Measurements from ENCODE around the gene TJP1. TPM values are rescaled to one million over a fixed set of nuclear protein-coding genes. Genes with fewer than 3 reads are reported as not detected.
A peak's percentile ranks its signal among the peaks of the same experiment; 100 is the strongest.
"Not testable (repeated sequence)": the region's sequence is repeated elsewhere in the genome, so short reads cannot be mapped to it uniquely, and the experiment has no call there.

Gene TJP1
- total RNA-seq, 1 experiment from 2014 or later = 31.6 TPM

- no peak for DNase-seq (ENCODE audit: low read depth)
Measured at GRCh38 chr15:29704950-29705597, 117.2 kb downstream of the TJP1 start.

GRCh38 chr15:29701151-29701550, 121.1 kb downstream of the TJP1 start:
- no peak for DNase-seq (ENCODE audit: low read depth)

GRCh38 chr15:29700296-29700695, 122.0 kb downstream of the TJP1 start:
- DNase-seq (ENCODE audit: low read depth) = no peak

- DNase-seq (ENCODE audit: low read depth) = no peak
Measured at GRCh38 chr15:29699791-29700190, 122.5 kb downstream of the TJP1 start.

GRCh38 chr15:29698030-29698701, 124.1 kb downstream of the TJP1 start:
- DNase-seq (ENCODE audit: low read depth) = peak; percentile 85

- no peak for DNase-seq (ENCODE audit: low read depth)
Measured at GRCh38 chr15:29696950-29697738, 125.1 kb downstream of the TJP1 start.

- not testable (repeated sequence) for DNase-seq (ENCODE audit: low read depth)
Measured at GRCh38 chr15:29696506-29696905, 125.8 kb downstream of the TJP1 start.

- peak; percentile 32 for DNase-seq (ENCODE audit: low read depth)
Measured at GRCh38 chr15:29695489-29696167, 126.6 kb downstream of the TJP1 start.

- DNase-seq (ENCODE audit: low read depth) = no peak
Measured at GRCh38 chr15:29693225-29693624, 129.0 kb downstream of the TJP1 start.

GRCh38 chr15:29692527-29692926, 129.7 kb downstream of the TJP1 start:
- no peak for DNase-seq (ENCODE audit: low read depth)

- no peak for DNase-seq (ENCODE audit: low read depth)
Measured at GRCh38 chr15:29690765-29691475, 131.3 kb downstream of the TJP1 start.

GRCh38 chr15:29689287-29689986, 132.8 kb downstream of the TJP1 start:
- no peak for DNase-seq (ENCODE audit: low read depth)

GRCh38 chr15:29688506-29689286, 133.6 kb downstream of the TJP1 start:
- DNase-seq (ENCODE audit: low read depth) = no peak

- no peak for DNase-seq (ENCODE audit: low read depth)
Measured at GRCh38 chr15:29687939-29688505, 134.2 kb downstream of the TJP1 start.

GRCh38 chr15:29687204-29687815, 135.0 kb downstream of the TJP1 start:
- DNase-seq (ENCODE audit: low read depth) = no peak

GRCh38 chr15:29686445-29687203, 135.6 kb downstream of the TJP1 start:
- DNase-seq (ENCODE audit: low read depth) = no peak

GRCh38 chr15:29686079-29686425, 136.2 kb downstream of the TJP1 start:
- no peak for DNase-seq (ENCODE audit: low read depth)
